CD8-positive, alpha-beta memory T cell (primary cell): ENCODE measurements around the gene CYB561D1. TPM values are rescaled to one million over a fixed set of nuclear protein-coding genes. Genes with fewer than 3 reads are reported as not detected.
A peak's percentile ranks its signal among the peaks of the same experiment; 100 is the strongest.

Source experiments
- CTCF ChIA-PET: fragments of 350-600 bp; sonication (Branson Sonifier 250); formaldehyde crosslinking; loops from one replicate; lab custom pipeline; 2021; ENCODE audit warnings: antibody characterized with exemption; lab: Charles Lee
- POLR2A ChIA-PET: fragments of 350-600 bp; sonication (Branson Sonifier 250); formaldehyde crosslinking; loops from one replicate; lab custom pipeline; 2021; ENCODE audit warnings: antibody characterized with exemption; lab: Charles Lee
- DNase-seq, 5 donors: peaks; one replicate each; pipeline versions ENCODE4 v3.0.0 to v3.0.0-alpha.2; 2020 to 2022; ENCODE audit warnings: mixed read lengths in 1 of 5
- H3K27ac ChIP-seq: one replicate; pipeline ENCODE4 v1.7.0; 2013; ENCODE audit warnings: low read depth, mild to moderate bottlenecking, low read length, moderate library complexity
- H3K27me3 ChIP-seq: 2 replicates; pipeline ENCODE4 v1.7.0; 2013; ENCODE audit warnings: low read length, mild to moderate bottlenecking; ENCODE audit not compliant: insufficient read depth, poor library complexity, severe bottlenecking
- H3K36me3 ChIP-seq: 2 replicates; pipeline ENCODE4 v1.7.0; 2013; ENCODE audit warnings: mild to moderate bottlenecking, low read length, moderate library complexity; ENCODE audit not compliant: insufficient read depth
- H3K4me1 ChIP-seq: 2 replicates; pipeline ENCODE4 v1.7.0; 2013; ENCODE audit warnings: mild to moderate bottlenecking, low read length, moderate library complexity; ENCODE audit not compliant: insufficient read depth
- H3K4me3 ChIP-seq: 2 replicates; pipeline ENCODE4 v1.7.0; 2013; ENCODE audit warnings: mild to moderate bottlenecking, low read length
- H3K9me3 ChIP-seq: 2 replicates; pipeline ENCODE4 v1.7.0; 2013; ENCODE audit warnings: mild to moderate bottlenecking, low read length
- H3K27ac Mint-ChIP-seq, 8 donors: one replicate each; pipeline ENCODE4 v1.8.0; 2020 to 2021; ENCODE audit warnings: mixed read lengths in 8 of 8, mild to moderate bottlenecking in 6 of 8, inconsistent platforms in 3 of 8, moderate library complexity in 3 of 8
- H3K27me3 Mint-ChIP-seq, 2 donors: one replicate each; pipeline ENCODE4 v1.8.0; 2020 to 2021; ENCODE audit warnings: mixed read lengths in 2 of 2, mild to moderate bottlenecking in 1 of 2, moderate library complexity in 1 of 2
- H3K36me3 Mint-ChIP-seq, 3 donors: one replicate each; pipeline ENCODE4 v1.8.0; 2020 to 2021; ENCODE audit warnings: mixed read lengths in 3 of 3, inconsistent platforms in 1 of 3, mild to moderate bottlenecking in 1 of 3
- H3K4me1 Mint-ChIP-seq, 3 donors: one replicate each; pipeline ENCODE4 v1.8.0; 2020 to 2021; ENCODE audit warnings: mixed read lengths in 3 of 3, inconsistent platforms in 1 of 3, mild to moderate bottlenecking in 1 of 3
- H3K4me3 Mint-ChIP-seq, 7 donors: one replicate each; pipeline ENCODE4 v1.8.0; 2020 to 2021; ENCODE audit warnings: mixed read lengths in 7 of 7, mild to moderate bottlenecking in 6 of 7, moderate library complexity in 4 of 7, inconsistent platforms in 2 of 7
- H3K9me3 Mint-ChIP-seq, 5 donors: one replicate each; pipeline ENCODE4 v1.8.0; 2020 to 2022; ENCODE audit warnings: mixed read lengths in 5 of 5, mild to moderate bottlenecking in 3 of 5, moderate library complexity in 2 of 5, inconsistent platforms in 1 of 5
- polyA plus RNA-seq: library from polyadenylated mRNA; unstranded; fragments of 300-500 nt; fragmentation: Illumina TruSeq; gene quantifications from one replicate; pipeline ENCODE4 v1.2.3, GENCODE V29; 2021
- total RNA-seq, 2 experiments: library from RNA; stranded (reverse); gene quantifications; one replicate each; pipeline ENCODE4 v1.2.3, GENCODE V29; 2021

Gene CYB561D1
- total and polyA plus RNA-seq, 3 experiments from 2014 or later = 9.9 to 15.4 (median 10.6) TPM

DNA sequence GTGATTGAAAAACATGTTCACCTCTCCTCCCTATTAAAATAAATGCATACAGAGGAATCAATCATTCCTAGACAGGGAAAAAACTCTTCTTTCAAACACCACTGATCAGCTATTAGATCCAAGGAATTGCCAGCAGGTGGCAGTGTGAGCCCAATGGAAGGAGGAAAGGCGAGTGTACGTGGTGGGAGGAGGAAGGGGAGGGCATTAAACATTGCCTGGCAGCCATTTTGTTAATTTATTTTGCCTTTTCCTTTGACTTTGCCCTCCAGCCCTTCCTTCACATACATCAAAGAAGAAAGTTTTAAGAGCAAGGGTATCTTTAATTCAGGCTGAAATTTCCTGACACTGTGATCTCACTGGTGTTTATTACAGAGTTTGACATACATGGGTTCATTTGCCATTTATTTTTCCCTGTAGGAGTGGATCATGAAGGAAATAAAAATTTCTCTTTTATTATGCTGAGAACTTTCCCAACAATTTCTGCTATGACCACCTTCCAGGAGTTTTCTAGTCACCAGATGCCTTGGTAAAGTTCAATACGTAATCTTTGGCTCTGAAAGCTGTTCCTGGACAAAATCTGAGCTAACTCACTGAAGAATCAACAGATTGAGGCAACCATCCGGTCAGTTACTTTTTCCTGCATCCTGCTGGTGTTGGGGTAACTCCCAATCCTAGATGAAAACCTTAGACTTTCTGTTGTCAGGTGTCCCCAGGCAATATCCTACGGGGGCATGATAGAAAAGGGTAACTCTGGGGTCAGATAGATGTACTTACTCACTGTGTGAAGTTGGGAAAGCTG, 52.6 kb downstream of the CYB561D1 start:
- Histone ChIP-seq H3K4me3 (peak overlapping the region; percentile 97), H3K27ac (peak overlapping the region; percentile 98), H3K27me3 (no peaks in the 10 kb centered on the region), H3K4me1 (peaks cover 37% of the 10 kb centered on the region), H3K9me3 (no peaks in the 10 kb centered on the region), H3K36me3 (no peaks in the 10 kb centered on the region)
- Mint-ChIP-seq H3K27me3 (no peaks in the 10 kb centered on the region), H3K36me3 (peaks cover 0 to 16% (median 0%) of the 10 kb centered on the region in 3 donors), H3K27ac (peak overlapping the region; percentile 95 to 100 (median 99)), H3K9me3 (no peaks in the 10 kb centered on the region), H3K4me1 (peaks cover 47 to 53% (median 50%) of the 10 kb centered on the region in 3 donors), H3K4me3 (peak overlapping the region; percentile 88 to 100 (median 98))
- ChIA-PET CTCF (interaction anchor here (0.6 to 26.1 kb wide), 25 partner anchors 13 to 792 kb away, joined by 3 to 1339 read pairs (median 5); partner anchors contain the start of genes AHCYL1, AMIGO1, AMPD2 and ATXN7L2), POLR2A (interaction anchor here (0.6 to 1.7 kb wide), 6 partner anchors 14 to 439 kb away, joined by 3 to 8 read pairs (median 5); partner anchors contain the start of gene AHCYL1)
- DNase-seq = peak; percentile 81 to 92 (median 84)

DNA sequence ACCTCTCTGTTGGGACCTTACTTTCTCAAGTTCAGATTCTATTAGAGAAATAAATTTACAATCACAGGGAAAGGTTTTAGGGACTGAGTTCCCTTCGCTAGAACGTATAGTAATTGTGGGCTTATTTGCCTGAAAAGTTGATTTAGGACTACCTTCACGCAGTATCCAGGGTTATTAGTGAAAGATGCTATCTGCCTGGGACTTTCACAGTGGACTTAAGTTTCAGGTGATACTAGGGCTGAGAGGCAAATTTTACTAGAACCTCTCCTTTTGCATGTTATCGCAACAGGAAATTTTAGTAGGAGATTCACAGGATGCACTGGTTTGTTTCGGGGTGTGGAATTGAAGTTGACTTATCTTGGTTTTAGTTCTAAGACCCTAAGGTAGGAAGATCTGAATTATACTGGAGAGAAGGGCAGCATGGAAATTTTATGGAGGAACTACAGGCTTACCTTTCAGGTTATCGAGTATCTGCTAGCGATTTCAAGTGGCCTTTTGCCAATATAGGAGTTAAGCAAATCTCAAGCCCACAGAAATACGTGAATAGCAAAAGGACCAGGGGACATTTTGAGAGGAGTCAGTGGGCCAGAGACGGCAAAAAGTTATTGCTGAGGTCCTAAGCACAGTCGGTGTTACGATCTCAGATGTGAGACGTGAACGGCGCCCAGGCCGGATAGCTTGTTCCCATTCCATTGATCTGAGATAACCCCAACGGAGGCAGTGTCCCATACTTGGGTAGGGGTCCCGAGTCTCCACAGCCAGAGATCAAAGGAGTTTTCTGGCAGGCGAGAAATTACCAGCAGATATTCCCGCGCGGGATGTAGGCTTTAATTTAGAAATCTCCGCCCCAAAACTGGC, 53.8 kb downstream of the CYB561D1 start:
- no peaks in the 10 kb centered on the region for H3K9me3 Mint-ChIP-seq
- H3K4me3 Mint-ChIP-seq = peak overlapping the region; percentile 88 to 100 (median 98)
- peaks cover 0 to 20% (median 0%) of the 10 kb centered on the region in 3 donors for H3K36me3 Mint-ChIP-seq
- no peaks in the 10 kb centered on the region for H3K27me3 Mint-ChIP-seq
- Histone ChIP-seq H3K36me3 (no peaks in the 10 kb centered on the region), H3K4me3 (peak overlapping the region; percentile 97), H3K9me3 (no peaks in the 10 kb centered on the region), H3K27me3 (no peaks in the 10 kb centered on the region), H3K4me1 (peaks cover 37% of the 10 kb centered on the region), H3K27ac (peak overlapping the region; percentile 98)
- POLR2A ChIA-PET = interaction anchor here (0.7 to 2.0 kb wide), 13 partner anchors 54 to 487 kb away, joined by 3 to 16 read pairs (median 6); partner anchors contain the start of genes AHCYL1, AMPD2, ATXN7L2 and CYB561D1
- DNase-seq = no peak
- CTCF ChIA-PET = interaction anchor here (1.0 to 6.9 kb wide), 20 partner anchors 15 to 436 kb away, joined by 3 to 47 read pairs (median 6); partner anchors contain the start of genes AHCYL1, AMPD2, CYB561D1 and GNAT2
- H3K27ac Mint-ChIP-seq = peak overlapping the region; percentile 95 to 100 (median 99)
- H3K4me1 Mint-ChIP-seq = peaks cover 52 to 60% (median 56%) of the 10 kb centered on the region in 3 donors

DNA sequence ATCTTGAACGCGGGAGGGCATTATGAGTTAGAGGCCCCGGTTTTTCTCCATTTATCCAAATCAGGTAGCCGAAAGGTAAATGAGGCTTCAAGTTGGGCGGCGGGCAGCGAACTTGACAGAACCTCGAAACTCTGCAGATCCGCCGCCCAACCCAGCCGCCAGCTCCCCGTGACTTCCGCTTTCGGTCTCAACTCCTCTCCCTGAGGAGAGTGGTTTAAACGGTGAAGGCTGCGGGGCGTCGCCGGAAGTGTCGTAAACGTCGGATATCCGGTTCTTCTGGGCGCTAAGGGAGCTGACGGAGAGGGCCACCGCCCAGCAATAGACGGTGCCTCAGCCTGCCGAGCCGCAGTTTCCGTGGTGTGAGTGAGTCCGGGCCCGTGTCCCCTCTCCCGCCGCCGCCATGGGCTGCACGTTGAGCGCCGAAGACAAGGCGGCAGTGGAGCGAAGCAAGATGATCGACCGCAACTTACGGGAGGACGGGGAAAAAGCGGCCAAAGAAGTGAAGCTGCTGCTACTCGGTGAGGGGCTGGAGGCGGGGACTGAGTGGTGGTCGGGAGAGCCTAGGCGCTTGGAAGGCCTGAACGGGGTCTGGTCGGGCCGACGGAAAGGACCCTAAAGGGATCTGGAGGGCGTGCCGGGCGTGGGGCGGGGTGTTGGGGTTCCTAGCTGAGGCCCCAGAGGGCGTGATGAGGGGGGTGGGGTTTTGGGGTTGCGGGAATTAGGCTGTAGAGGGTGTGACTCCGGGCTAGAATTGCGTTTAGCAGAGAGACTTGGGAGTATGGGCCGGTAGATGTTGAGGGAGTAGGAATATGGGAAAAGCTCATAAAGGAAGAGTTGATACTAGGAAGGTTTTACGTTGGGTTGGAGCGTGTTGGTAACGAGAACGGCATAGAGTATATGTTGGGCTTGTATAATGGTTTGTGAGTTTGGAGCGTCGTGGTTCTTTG, 54.7 kb downstream of the CYB561D1 start, which contains the start of gene GNAI3:
Gene GNAI3 (plus strand): TSS at position 295 of the 947 bp plus-strand sequence. CDS start 106 bp downstream, at position 401.
- ChIA-PET POLR2A (interaction anchor here (0.7 to 2.0 kb wide), 19 partner anchors 11 to 486 kb away, joined by 3 to 16 read pairs (median 4); partner anchors contain the start of genes AHCYL1, AMPD2, ATXN7L2 and CYB561D1), CTCF (interaction anchor here (0.7 to 3.2 kb wide), 19 partner anchors 16 to 436 kb away, joined by 3 to 30 read pairs (median 6); partner anchors contain the start of genes AHCYL1, AMPD2, CYB561D1 and GNAT2)
- Mint-ChIP-seq H3K36me3 (peaks cover 0 to 21% (median 0%) of the 10 kb centered on the region in 3 donors), H3K4me3 (peak within 1 kb of the TSS; percentile 88 to 100 (median 98)), H3K27ac (peak within 1 kb of the TSS; percentile 95 to 100 (median 99)), H3K27me3 (no peaks in the 10 kb centered on the region), H3K4me1 (peaks cover 58 to 69% (median 65%) of the 10 kb centered on the region in 3 donors), H3K9me3 (no peaks in the 10 kb centered on the region)
- Histone ChIP-seq H3K27me3 (no peaks in the 10 kb centered on the region), H3K4me1 (peaks cover 37% of the 10 kb centered on the region), H3K36me3 (no peaks in the 10 kb centered on the region), H3K9me3 (no peaks in the 10 kb centered on the region), H3K27ac (peak within 1 kb of the TSS; percentile 98), H3K4me3 (peak within 1 kb of the TSS; percentile 97)
- peak; percentile 93 to 98 (median 95) for DNase-seq

Other genes with a start within 250 kb of the CYB561D1 start
- gene CELSR2, start 244.6 kb upstream of the CYB561D1 start, total RNA-seq = 1 to 10 TPM; 2.7 to 2.8 TPM
- 0.77 TPM for gene CELSR2, start 244.6 kb upstream of the CYB561D1 start, polyA plus RNA-seq
- gene PSRC1, start 210.9 kb upstream of the CYB561D1 start, total RNA-seq = 1 to 10 TPM; 5.4 to 5.8 TPM
- gene PSRC1, start 210.9 kb upstream of the CYB561D1 start, polyA plus RNA-seq = 0.59 TPM
- gene MYBPHL, start 187.1 kb upstream of the CYB561D1 start, total RNA-seq = not detected
- gene MYBPHL, start 187.1 kb upstream of the CYB561D1 start, polyA plus RNA-seq = not detected
- gene SORT1, start 96.2 kb upstream of the CYB561D1 start, total RNA-seq = 1 to 10 TPM; 3.0 to 3.9 TPM
- 0.16 TPM for gene SORT1, start 96.2 kb upstream of the CYB561D1 start, polyA plus RNA-seq
- 100 to 1,000 TPM; 207 to 238 TPM for gene PSMA5, start 67.6 kb upstream of the CYB561D1 start, total RNA-seq
- gene PSMA5, start 67.6 kb upstream of the CYB561D1 start, polyA plus RNA-seq = 120 TPM
- under 1 TPM in 1 of 2 experiments, not detected in 1; 0.07 TPM for gene SYPL2, start 27.5 kb upstream of the CYB561D1 start, total RNA-seq
- 0.07 TPM for gene SYPL2, start 27.5 kb upstream of the CYB561D1 start, polyA plus RNA-seq
- 10 to 100 TPM; 14.6 to 15.3 TPM for gene ATXN7L2, start 10.2 kb upstream of the CYB561D1 start, total RNA-seq
- gene ATXN7L2, start 10.2 kb upstream of the CYB561D1 start, polyA plus RNA-seq = 8.7 TPM
- 1 to 10 TPM; 4.0 to 4.9 TPM for gene AMIGO1, start 15.6 kb downstream of the CYB561D1 start, total RNA-seq
- gene AMIGO1, start 15.6 kb downstream of the CYB561D1 start, polyA plus RNA-seq = 20.2 TPM
- gene GPR61, start 45.8 kb downstream of the CYB561D1 start, total RNA-seq = under 1 TPM in 1 of 2 experiments, not detected in 1; 0.39 TPM
- not detected for gene GPR61, start 45.8 kb downstream of the CYB561D1 start, polyA plus RNA-seq
- 1 to 10 TPM; 9.8 to 9.9 TPM for gene GNAI3, start 54.5 kb downstream of the CYB561D1 start, total RNA-seq
- 8.6 TPM for gene GNAI3, start 54.5 kb downstream of the CYB561D1 start, polyA plus RNA-seq
- gene GNAT2, start 125.5 kb downstream of the CYB561D1 start, total RNA-seq = 1 to 10 TPM in 1 of 2 experiments, under 1 TPM in 1; 0.53 to 1.5 TPM
- not detected for gene GNAT2, start 125.5 kb downstream of the CYB561D1 start, polyA plus RNA-seq
- gene AMPD2, start 125.7 kb downstream of the CYB561D1 start, total RNA-seq = 10 to 100 TPM; 69.1 to 91.1 TPM
- gene AMPD2, start 125.7 kb downstream of the CYB561D1 start, polyA plus RNA-seq = 36.0 TPM
- gene GSTM4, start 162.0 kb downstream of the CYB561D1 start, total RNA-seq = 1 to 10 TPM; 1.6 to 2.7 TPM
- 4.4 TPM for gene GSTM4, start 162.0 kb downstream of the CYB561D1 start, polyA plus RNA-seq
- 1 to 10 TPM; 2.7 to 3.1 TPM for gene GSTM2, start 174.0 kb downstream of the CYB561D1 start, total RNA-seq
- gene GSTM2, start 174.0 kb downstream of the CYB561D1 start, polyA plus RNA-seq = 2.6 TPM
- not detected for gene GSTM1, start 193.7 kb downstream of the CYB561D1 start, total RNA-seq
- gene GSTM1, start 193.7 kb downstream of the CYB561D1 start, polyA plus RNA-seq = not detected
- gene GSTM5, start 218.2 kb downstream of the CYB561D1 start, total RNA-seq = not detected
- not detected for gene GSTM5, start 218.2 kb downstream of the CYB561D1 start, polyA plus RNA-seq
- 1 to 10 TPM; 7.2 to 7.5 TPM for gene GSTM3, start 246.9 kb downstream of the CYB561D1 start, total RNA-seq
- gene GSTM3, start 246.9 kb downstream of the CYB561D1 start, polyA plus RNA-seq = 23.1 TPM